BJ (cell line): Measurements from ENCODE around the gene GIGYF2. TPM values are rescaled to one million over a fixed set of nuclear protein-coding genes. Genes with fewer than 3 reads are reported as not detected.

Experiments used
- CTCF ChIA-PET: fragments of 350-600 bp; formaldehyde crosslinking; extraction: SDS; loops from one replicate; lab custom pipeline; 2021; ENCODE audit warnings: antibody characterized with exemption, inconsistent platforms; lab: Yijun Ruan, JAX
- POLR2A ChIA-PET: fragments of 300-600 bp; sonication (Branson Sonifier 250); formaldehyde crosslinking; extraction: SDS; loops from one replicate; lab custom pipeline; 2021; ENCODE audit warnings: antibody characterized with exemption; lab: Charles Lee
- DNase-seq: peaks from one replicate; pipeline ENCODE4 v3.0.0-alpha.2; 2011; ENCODE audit warnings: low read depth
- H3K27me3 ChIP-seq: 2 replicates; pipeline ENCODE4 v1.6.0; 2011; ENCODE audit warnings: low read length; ENCODE audit not compliant: control insufficient read depth, insufficient read depth
- H3K36me3 ChIP-seq: 2 replicates; pipeline ENCODE4 v1.5.1; 2011; ENCODE audit warnings: low read length; ENCODE audit not compliant: control insufficient read depth, insufficient read depth
- H3K4me3 ChIP-seq: 2 replicates; pipeline ENCODE4 v1.5.1; 2011; ENCODE audit warnings: low read depth, mild to moderate bottlenecking, control low read depth, low read length
- CTCF ChIP-seq: IDR thresholded peaks from 2 replicates; pipeline ENCODE4 v1.5.1; 2011; ENCODE audit warnings: low read depth, mild to moderate bottlenecking, control low read depth, inconsistent platforms, low read length, moderate library complexity; ENCODE audit not compliant: insufficient read depth
- polyA plus RNA-seq: library from polyadenylated mRNA; depleted of rRNA; stranded (reverse); fragments of >200 nt; gene quantifications from 2 replicates; pipeline ENCODE4 v1.2.3, GENCODE V29; 2011

GIGYF2 gene
- polyA plus RNA-seq, 1 experiment = 28.0 TPM

DNA sequence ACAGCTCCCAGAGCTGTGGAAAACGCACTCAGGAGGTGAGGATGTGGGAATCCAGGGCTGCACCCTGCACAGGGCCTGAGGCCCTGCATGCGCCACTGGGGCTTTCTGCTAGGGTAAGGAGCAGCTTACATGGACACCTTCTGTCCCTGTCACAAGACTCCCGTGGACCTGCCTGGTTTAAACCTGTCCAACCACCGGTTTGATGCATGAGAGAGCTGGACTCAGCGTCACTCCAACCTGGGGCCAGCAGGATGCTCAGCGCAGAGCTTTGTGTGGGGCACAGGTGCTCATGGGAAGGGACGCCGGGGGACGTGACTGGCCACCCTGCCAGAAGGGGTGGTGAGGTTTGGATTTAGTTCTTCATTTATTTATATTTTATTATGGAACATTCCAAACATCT, 197.1 kb downstream of the GIGYF2 start:
- no peak for DNase-seq
- ChIA-PET CTCF (interaction anchor here (0.9 kb wide), 1 partner anchor 19 kb away, joined by 3 read pairs; no protein-coding TSS in a partner anchor), POLR2A (interaction anchor here (0.6 kb wide), 1 partner anchor 23 kb away, joined by 3 read pairs; no protein-coding TSS in a partner anchor)

GRCh38 chr2:232894746-232895145, 197.6 kb downstream of the GIGYF2 start:
- no peak overlapping the region for H3K4me3 ChIP-seq
- H3K36me3 ChIP-seq = no peaks in the 10 kb centered on the region
- TF ChIP-seq CTCF = no peak
- CTCF ChIA-PET = interaction anchor here (0.9 kb wide), 1 partner anchor 19 kb away, joined by 3 read pairs; no protein-coding TSS in a partner anchor
- POLR2A ChIA-PET = interaction anchor here (0.6 kb wide), 1 partner anchor 22 kb away, joined by 3 read pairs; no protein-coding TSS in a partner anchor
- no peak for DNase-seq
- H3K27me3 ChIP-seq = no peaks in the 10 kb centered on the region

More for the DNA sequence above, 197.1 kb downstream of the GIGYF2 start:
- Histone ChIP-seq H3K36me3 (no peaks in the 10 kb centered on the region), H3K27me3 (no peaks in the 10 kb centered on the region), H3K4me3 (no peak overlapping the region)
- TF ChIP-seq CTCF = no peak

DNA sequence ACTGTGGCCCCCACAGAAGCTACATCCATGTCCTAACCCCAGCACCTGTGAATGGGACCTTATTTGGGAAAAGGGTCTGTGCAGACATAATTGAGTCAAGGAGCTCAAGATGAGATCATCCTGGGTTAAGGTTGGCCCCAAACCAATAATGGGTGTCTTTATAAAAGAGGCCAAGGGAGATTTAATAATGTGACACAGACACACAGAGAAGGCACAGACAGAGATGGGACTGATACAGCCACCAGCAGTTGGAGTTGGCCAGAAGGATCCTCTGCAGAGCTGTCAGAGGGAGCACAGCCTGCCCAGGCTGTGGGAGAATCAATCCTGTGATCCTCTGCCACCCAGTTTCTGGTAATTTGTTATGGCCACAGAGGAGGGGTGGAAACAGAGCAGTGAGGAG, 199.0 kb downstream of the GIGYF2 start:
- Histone ChIP-seq H3K4me3 (no peak overlapping the region), H3K27me3 (no peaks in the 10 kb centered on the region), H3K36me3 (no peaks in the 10 kb centered on the region)
- POLR2A ChIA-PET = no interaction called here
- no peak for DNase-seq
- CTCF ChIA-PET = no interaction called here
- TF ChIP-seq CTCF = no peak

DNA sequence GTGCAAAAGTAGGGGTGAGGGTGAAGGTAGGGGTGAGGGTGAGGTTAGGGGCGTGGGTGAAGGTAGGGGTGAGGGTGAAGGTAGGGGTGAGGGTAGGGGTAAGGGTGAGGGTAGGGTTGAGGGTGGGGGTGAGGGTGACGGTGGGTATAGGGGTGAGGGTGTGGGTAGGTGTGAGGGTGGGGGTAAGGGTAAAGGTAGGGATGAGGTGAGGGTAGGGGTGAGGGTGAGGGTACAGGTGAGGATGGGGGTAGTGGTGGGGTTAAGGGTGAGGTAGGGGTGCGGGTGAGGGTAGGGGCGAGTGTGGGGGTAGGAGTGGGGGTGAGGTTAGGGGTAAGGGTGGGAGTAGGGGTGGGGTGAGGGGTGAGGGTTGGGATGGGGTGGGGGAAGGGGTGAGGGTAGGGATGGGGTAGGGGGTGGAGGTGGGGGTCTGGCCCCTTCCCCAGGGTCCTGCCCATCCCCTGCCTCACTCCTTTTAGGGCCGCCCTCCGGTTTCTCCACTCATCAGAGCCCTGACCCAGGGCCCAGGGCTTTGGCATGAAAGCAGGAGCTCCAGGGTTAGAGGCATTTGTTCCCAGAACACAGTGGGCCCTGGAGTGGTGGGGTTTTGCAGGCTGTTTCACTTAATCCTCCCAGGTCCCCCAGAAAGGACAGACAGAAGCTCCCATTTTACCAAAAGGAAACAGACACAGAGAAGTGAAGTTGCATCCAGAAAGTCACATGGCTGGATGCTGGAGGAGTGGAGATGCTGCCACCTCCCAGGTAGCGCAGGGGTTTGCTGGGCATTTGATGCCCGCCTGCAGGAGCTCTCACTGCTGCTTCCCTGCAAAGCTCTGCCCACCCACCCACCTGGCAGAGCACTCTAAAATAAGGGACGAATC, 199.8 kb downstream of the GIGYF2 start:
- H3K36me3 ChIP-seq = no peaks in the 10 kb centered on the region
- ChIA-PET CTCF (no interaction called here), POLR2A (no interaction called here)
- TF ChIP-seq CTCF = no peak
- no peak for DNase-seq
- no peaks in the 10 kb centered on the region for H3K27me3 ChIP-seq
- no peak overlapping the region for H3K4me3 ChIP-seq

GRCh38 chr2:232897598-232898408, 200.7 kb downstream of the GIGYF2 start:
- ChIA-PET POLR2A (no interaction called here), CTCF (no interaction called here)
- no peak for DNase-seq
- no peaks in the 10 kb centered on the region for H3K36me3 ChIP-seq
- TF ChIP-seq CTCF = no peak
- no peak overlapping the region for H3K4me3 ChIP-seq
- no peaks in the 10 kb centered on the region for H3K27me3 ChIP-seq
